Measurements from ENCODE around the gene CLHC1.

CLHC1 gene

GRCh38 chr2:55159752-55160151, 72.3 kb downstream of the CLHC1 start:
- DNase-seq (ENCODE audit: low read depth): no peak
- TF ChIP-seq, protein P1, sequence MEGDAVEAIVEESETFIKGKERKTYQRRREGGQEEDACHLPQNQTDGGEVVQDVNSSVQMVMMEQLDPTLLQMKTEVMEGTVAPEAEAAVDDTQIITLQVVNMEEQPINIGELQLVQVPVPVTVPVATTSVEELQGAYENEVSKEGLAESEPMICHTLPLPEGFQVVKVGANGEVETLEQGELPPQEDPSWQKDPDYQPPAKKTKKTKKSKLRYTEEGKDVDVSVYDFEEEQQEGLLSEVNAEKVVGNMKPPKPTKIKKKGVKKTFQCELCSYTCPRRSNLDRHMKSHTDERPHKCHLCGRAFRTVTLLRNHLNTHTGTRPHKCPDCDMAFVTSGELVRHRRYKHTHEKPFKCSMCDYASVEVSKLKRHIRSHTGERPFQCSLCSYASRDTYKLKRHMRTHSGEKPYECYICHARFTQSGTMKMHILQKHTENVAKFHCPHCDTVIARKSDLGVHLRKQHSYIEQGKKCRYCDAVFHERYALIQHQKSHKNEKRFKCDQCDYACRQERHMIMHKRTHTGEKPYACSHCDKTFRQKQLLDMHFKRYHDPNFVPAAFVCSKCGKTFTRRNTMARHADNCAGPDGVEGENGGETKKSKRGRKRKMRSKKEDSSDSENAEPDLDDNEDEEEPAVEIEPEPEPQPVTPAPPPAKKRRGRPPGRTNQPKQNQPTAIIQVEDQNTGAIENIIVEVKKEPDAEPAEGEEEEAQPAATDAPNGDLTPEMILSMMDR (IDR thresholded peaks at IDR 0.05; ENCODE audit: insufficient read depth, low read depth, low read length, missing control alignments): no peak
- no peak overlapping the region for H3K4me3 ChIP-seq (ENCODE audit: low read depth, low read length)

- no peak overlapping the region for H3K4me3 ChIP-seq (ENCODE audit: low read depth, low read length)
- TF ChIP-seq, protein P1 (IDR thresholded peaks at IDR 0.05; ENCODE audit: insufficient read depth, low read depth, low read length, missing control alignments): no peak
- peak; percentile 50 for DNase-seq (ENCODE audit: low read depth)
Measured at GRCh38 chr2:55159037-55159651, 72.9 kb downstream of the CLHC1 start.

DNA sequence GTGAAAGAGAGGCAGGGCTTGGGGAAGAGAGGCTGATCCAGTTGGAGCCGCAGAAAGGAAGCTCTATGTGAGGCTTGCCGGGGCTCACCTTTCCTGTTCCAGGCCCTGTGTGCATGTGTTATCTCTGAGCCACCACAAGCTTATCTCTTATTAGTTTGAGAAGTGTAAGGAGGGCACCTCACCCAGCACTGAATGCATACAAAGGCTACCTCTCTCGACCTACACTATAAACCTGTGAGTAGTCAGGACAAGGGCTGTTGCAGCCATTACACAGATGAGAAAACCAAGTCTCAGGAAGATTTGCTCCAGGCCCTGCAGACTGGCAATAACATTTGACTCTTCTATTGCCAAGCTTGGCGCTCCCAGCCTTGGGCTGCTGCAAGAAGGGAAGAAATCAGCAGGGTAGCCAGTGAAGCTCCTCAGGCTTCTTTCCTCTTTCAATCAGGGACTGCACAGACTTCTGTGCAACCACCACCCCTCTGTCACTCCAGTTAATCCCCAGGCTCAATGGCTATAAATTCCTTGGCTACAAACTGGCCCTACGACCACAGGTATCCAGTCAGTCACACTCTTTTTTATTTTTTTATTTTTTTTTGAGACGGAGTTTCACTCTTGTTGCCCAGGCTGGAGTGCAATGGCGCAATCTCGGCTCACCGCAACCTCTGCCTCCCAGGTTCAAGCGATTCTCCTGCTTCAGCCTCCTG, 73.8 kb downstream of the CLHC1 start:
- TF ChIP-seq, protein P1 (IDR thresholded peaks at IDR 0.05; ENCODE audit: insufficient read depth, low read depth, low read length, missing control alignments): no peak
- no peak overlapping the region for H3K4me3 ChIP-seq (ENCODE audit: low read depth, low read length)
- DNase-seq (ENCODE audit: low read depth): peak; percentile 37

- H3K4me3 ChIP-seq (ENCODE audit: low read depth, low read length): no peak overlapping the region
- DNase-seq (ENCODE audit: low read depth): peak; percentile 15
- TF ChIP-seq, protein P1 (IDR thresholded peaks at IDR 0.05; ENCODE audit: insufficient read depth, low read depth, low read length, missing control alignments): no peak
Measured at GRCh38 chr2:55157474-55157884, 74.6 kb downstream of the CLHC1 start.

DNA sequence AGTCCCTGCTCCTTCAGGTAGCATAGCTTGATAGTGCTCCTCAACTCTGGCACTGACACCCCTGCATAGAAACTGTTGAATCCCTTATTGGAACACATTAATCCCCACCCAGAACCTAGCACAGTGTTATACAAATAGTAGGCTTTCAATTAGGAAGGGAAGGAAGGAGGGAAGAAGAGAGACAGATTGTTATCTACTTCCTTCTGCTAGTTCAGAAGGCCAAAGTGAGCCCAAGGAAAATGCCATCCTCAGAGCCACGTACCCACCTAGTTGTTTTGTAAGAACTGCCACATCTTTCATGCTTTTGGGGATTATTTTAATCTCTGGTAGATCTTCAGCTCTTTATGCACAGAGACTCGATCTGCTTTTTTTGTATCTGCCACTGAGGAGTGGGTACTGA, 75.1 kb downstream of the CLHC1 start:
- DNase-seq (ENCODE audit: low read depth): no peak
- TF ChIP-seq, protein P1 (IDR thresholded peaks at IDR 0.05; ENCODE audit: insufficient read depth, low read depth, low read length, missing control alignments): no peak

GRCh38 chr2:55156326-55156725, 75.8 kb downstream of the CLHC1 start:
- no peak for DNase-seq (ENCODE audit: low read depth)
- no peak overlapping the region for H3K4me3 ChIP-seq (ENCODE audit: low read depth, low read length)

More for the DNA sequence above, 75.1 kb downstream of the CLHC1 start:
- H3K4me3 ChIP-seq (ENCODE audit: low read depth, low read length): no peak overlapping the region

More at GRCh38 chr2:55156326-55156725, 75.8 kb downstream of the CLHC1 start:
- TF ChIP-seq, protein P1 (IDR thresholded peaks at IDR 0.05; ENCODE audit: insufficient read depth, low read depth, low read length, missing control alignments): no peak

Measured in GM12865 (cell line).